ENCODE measurements around the gene DMAC1.
A peak's percentile ranks its signal among the peaks of the same experiment; 100 is the strongest.

The DMAC1 gene, protein sequence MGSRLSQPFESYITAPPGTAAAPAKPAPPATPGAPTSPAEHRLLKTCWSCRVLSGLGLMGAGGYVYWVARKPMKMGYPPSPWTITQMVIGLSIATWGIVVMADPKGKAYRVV

DNA sequence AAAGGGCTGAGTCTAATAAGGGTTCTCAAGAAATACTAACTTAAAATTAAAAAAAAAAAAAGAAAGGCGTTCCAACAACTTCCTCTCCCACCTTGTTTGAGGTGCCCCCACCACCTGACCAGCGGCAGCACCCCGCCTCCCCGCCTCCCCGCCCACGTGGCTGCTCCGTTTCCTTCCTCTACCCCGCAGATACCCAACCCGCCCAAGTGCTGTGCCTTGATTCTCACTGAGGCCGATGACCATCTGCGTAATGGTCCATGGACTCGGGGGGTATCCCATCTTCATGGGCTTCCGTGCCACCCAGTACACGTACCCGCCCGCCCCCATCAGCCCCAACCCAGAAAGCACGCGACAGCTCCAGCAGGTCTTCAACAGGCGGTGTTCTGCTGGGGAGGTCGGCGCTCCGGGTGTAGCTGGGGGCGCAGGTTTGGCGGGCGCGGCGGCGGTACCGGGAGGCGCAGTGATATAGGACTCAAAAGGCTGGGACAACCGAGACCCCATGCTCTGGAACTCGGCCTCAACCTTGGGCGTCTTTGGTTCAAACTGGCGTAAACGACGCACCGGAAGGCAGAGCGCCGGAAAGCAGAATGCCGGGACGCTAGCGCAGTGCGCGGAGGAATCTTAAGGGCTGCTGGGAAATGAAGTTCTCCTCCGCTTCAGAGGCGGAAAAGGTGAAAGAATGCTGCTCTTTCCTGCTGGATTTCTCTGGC lies at the start of gene DMAC1:
DMAC1 (minus strand) TSS at position 545 of the 710 bp plus-strand sequence; CDS start at position 501, 44 bp downstream.
- peak; percentile 86 for DNase-seq

DNA sequence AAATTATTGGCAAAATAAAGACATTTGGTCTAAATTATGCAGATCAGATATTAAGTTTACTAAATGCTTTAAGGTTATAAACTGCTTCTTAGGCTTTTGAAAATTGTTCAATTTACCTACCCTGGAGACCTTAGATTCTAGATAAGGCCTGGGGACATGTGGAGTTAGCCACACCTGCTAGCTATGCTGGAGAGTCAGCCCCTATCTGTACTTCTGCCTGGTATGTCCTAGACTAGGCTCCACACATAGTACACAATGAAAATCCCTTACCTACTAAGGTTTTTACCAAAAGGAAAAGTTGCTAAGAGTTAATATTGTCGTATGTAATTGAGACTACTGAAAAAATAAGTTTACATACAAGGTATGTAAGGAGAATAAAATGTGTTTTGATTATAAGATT lies 49.8 kb upstream of the DMAC1 start:
- no peak for DNase-seq

DNA sequence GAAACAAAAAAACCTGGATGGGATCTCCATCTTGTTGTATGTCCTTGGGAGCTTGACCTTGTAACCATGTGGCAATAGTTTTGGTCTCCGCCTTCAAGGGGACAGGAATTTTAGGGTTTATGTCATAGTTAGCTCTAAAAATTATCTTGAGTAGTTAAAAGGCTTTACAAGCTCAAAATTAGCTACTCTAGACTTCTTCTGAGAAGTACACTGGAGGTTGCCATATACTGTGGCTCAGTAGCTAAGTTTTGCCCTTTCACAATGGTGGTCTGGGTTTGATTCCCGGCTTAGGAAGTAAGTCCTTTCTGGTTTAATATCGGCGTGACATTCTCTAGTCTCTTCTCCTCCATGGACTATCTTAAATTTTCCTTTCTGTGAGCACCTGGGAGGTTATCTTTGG lies 48.9 kb upstream of the DMAC1 start:
- DNase-seq = no peak

DNA sequence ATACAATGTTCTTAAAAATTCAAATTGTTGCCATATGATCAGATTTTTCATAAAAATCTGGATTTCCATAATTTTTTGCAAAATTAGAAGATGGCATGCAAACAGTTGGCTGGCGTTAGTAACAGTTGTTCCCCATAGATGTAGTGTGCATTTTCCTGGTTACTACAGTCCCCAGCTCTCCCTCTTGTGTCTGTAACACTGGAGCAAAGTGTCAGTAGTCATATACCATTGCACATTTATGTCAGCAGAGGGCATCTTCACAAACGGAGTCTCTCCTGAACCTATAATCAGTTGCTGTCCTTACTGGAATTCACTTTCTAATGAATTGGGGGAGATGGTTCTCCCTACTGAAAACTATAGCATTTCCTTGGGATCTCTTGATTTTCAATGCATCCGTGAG lies 44.7 kb upstream of the DMAC1 start:
- DNase-seq = peak; percentile 27

DNA sequence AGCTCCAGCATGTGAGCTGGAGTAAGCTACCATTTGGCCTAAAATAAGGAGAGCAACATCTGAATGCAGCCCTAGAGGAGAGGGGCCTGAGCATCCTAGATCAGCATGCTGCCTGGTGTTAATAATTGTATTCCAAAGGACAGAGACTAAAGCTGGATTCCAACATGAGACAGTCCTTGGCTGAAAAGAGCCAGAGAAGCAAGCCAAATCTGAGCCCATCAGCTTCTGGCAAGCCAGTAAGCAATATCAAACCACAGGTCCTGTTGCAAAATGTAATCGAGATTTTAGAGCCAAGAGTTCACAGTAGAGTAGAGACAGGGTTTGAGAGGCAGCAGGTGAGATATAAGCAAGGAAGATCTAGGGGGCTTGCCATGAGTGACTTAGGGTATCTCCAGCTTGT lies 42.3 kb upstream of the DMAC1 start:
- DNase-seq = no peak

DNA sequence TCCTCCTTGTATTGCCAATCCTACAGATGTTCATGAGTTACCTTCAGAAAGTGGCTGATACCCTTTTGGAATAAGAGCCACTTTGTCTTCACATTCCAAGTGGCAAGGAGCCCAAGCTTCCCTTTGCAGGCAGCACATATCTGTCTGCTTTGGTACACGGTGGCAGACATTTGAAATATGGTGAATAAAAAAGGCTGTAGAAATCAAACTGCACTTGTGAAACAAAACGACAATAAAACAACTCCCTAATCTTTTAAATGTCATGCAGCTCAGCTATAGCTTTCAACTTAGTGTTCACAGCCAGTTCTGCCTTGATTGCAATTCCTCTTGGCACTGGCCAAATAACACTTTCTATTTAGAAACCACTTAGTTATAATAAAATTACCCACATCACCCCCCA lies 35.0 kb upstream of the DMAC1 start:
- DNase-seq = no peak

DNA sequence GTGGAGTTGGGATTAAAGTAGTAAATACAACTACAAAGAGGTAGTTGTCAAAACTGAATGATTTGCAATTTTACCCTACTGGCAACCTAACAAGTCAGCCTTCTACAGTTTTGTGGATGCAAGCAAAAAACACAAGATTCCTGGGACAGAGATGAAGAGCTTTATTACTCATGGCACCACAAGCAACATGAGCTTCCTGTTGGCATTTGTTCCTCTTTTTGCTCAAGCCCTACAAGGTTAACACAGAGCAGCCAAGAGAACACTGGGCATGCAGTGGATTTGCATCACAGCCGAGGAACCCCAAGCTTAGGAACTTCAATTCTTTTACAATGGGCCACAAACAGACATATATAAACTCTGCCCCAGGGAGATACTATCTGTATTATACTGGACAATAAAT lies 28.8 kb upstream of the DMAC1 start:
- DNase-seq = no peak

DNA sequence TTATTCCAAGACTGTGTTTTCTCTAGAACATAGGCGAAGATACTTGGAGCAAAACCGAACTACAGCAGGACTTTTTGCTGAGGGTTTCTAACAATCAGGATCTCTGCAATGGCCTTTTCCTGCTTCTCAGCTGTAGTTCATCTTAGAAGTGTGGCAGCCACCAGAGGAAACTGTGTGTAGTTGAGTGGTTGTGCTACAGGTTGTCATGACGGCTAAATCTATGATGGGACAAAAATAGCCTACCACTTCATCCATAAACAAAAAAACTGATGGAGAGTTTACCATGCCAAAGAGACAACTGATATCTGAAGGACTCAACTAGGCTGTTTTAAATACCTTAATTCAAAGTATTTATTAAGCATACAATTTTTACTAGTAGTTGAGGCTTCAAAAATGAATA lies 28.2 kb upstream of the DMAC1 start:
- no peak for DNase-seq

DNA sequence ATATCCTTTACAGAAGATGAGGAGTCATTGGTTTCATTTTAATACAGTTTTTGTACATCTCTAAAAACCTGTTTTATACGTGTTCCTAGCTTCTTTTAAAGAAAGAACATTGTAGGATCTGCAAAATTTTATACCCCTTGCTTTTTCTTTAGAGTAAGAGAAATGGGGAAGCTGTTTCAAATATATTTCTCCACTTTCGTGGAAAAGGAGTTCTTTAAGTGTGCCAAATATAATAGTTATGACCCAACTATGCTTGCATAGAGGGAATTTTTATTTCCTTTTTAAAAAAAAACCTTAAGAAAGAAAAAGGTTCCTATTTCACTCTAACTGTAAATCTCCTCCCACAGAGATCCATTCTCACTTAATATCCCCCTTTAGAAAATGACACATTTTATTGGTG lies 27.5 kb upstream of the DMAC1 start:
- DNase-seq = no peak

DNA sequence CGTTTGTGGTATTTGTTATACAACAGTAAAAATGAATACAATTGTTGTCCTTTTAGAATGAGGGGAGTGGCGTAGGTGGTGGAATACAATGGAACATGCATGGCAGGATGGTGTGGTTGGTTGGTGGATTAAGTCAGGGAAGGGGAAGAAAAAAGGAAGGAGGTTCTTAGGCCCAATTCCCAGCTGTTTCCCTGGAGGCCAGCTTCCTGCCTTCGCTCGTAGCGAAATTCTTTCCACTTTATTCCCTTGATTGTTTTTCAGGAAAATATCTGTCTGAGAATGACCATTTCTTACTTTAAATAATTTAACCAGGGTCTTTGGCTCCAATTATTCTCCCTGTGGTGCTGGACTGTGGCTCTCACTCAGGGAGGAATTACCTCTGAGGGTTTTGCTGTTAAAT lies 24.1 kb upstream of the DMAC1 start:
- DNase-seq = no peak

DNA sequence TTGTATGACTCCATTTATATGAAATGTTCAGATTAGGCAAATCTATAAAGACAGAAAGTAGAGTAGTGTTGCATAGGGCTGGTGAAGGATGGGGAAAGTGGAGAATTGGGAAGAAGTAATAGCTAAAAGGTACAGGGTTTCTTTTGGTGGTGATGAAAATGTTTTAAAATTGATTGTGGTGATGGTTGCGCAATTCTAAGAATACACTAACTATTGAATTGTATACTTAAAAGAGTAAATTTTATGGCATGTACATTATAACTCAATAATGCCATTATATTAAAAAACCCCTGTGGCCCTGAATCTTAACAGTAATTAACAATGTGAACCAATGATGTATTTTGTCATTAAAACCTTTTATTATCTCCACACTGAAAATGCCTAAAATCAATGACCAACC lies 20.4 kb upstream of the DMAC1 start:
- DNase-seq = no peak

DNA sequence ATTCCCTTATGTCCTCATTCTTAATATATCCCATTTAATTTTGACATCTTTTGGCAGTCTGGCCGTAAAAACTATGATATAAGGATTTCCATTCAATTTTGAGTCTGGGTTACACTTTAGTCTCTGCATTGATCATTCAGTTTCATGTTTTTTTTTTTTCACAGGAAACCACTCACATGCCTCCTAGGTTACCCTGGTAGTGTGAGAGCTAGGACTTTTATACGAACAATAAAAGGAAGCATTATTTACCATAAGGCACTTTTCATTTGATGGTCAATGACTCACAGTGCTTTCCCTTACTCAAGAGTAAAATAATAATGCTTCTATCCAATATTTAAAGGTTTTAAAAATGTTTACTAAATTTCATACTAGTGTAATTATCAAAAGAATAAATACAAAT lies 16.4 kb upstream of the DMAC1 start:
- DNase-seq = no peak

DNA sequence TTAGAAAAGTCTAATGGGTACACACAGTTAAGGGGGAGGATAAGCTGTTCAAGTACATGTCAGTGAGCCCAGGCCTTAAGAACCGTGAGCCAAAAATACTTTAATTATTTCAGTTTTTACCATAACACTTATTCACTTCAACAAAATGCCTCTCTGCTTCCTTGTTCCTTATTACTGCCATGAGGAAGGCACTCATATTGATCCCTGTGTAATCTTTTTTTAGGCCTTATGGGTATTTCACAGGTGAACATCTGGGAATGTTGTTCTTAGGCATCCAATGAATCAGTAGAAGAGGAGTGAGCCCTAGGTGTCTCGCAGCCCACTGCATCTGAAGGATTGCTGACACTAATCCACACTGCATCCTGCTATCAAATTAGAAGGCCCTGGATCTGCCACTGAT lies 13.5 kb upstream of the DMAC1 start:
- DNase-seq = no peak

DNA sequence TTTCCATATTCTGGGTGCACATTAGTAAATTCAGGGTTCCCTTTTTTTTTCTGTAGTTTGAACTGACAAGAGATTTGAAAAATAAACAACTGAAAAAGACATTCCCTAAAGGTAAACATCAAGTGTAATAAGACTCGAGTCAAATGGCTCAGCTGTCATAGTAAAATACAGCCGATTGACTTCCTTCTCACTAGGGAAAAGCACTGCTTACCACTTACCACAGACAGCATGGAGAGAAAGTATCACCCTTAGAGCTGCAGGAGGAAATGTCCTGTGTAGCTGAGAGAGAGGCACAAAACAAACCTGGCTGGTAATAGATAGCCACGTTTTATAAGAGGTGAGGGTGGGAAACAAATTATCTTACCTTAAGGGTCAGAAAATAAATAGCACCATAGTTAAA lies 12.1 kb upstream of the DMAC1 start:
- no peak for DNase-seq

DNA sequence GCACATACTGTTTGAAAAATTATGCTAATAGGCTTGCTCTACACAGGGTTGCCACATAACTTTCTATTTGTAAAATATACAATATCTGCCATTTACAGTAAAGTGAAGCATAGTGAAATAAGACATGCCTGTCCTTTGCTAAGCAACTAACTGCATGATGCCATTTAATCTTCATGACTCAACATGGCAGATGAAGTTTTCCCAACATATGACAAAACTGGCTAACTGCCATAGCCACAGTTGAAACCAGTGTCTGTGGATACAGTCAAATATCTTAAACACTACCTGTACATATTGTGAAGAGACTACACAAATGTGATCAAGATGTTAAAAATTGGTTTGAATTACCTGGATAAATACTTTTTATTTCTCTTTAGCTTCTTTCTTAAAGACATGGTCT lies 3.1 kb upstream of the DMAC1 start:
- DNase-seq = no peak

DNA sequence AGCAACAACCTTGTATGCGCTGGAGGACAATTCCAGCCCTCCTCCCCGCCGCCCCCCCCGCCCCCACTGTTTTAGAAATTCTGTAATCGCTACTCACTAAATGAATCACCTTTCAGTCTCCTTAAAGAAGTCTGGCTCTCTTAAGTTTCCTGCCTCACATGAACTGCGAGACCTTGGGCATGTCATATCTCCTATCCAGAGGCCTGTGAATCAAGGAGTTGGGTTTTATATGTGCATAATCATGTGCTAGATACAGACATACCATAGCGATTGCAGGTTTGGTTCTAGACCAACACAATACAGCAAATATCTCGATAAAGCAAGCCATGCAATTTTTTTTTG lies 337 bp upstream of the DMAC1 start:
- DNase-seq = no peak

DNA sequence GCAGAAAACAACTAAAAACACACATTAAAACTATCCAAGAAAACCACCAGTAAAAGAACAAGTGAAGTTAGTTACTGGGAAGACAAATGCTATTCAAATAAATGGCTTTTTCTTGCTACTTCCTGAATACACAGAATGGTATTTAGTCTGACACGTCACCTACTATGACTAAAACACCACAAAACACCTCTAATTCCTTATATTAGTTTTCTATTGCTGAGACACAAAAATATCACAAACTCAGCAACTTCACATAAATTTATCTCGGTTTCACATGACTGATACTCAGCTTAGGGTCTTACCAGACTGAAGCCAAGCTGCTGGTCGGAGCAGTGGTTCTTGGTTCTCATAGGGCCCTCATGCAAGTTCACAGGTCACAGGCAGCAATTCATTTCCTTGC lies 5.4 kb downstream of the DMAC1 start:
- no peak for DNase-seq

DNA sequence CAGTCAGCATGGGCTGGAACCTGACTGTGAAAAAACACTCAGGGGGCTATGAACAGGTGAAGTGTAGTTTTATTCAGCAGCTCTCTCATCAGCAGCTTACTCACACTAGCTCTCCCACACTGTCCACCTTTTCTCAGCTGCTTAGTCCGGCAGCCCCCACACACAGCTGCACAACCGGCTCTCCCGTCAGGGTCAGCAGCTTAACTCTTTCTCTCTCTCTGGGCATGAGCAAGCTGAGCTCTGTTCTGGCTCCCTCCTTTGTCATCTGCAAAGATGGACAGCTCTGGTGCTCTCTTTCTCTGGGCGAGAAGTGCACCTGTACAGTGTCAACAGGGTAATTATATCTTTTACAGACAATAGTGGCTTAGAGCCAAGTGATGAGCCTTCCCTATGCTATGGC lies 8.2 kb downstream of the DMAC1 start:
- DNase-seq = no peak

DNA sequence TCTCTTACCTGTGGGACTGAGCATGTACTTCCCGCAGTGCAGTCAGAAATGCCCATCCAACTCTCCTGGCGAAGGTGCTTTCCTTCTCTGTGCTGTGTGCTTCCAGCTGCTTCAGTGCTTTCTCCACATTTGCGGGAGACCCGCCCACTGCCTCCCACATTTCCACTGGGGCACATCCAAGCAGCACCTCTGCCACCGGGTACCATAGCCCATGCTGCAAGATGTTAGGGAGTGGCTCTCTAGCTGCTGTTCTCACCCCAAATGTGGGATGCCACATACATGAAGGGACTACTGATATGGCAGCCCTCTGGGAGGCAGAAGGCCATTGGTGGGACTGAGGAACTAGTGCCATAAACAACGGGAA lies 8.8 kb downstream of the DMAC1 start:
- DNase-seq = no peak

DNA sequence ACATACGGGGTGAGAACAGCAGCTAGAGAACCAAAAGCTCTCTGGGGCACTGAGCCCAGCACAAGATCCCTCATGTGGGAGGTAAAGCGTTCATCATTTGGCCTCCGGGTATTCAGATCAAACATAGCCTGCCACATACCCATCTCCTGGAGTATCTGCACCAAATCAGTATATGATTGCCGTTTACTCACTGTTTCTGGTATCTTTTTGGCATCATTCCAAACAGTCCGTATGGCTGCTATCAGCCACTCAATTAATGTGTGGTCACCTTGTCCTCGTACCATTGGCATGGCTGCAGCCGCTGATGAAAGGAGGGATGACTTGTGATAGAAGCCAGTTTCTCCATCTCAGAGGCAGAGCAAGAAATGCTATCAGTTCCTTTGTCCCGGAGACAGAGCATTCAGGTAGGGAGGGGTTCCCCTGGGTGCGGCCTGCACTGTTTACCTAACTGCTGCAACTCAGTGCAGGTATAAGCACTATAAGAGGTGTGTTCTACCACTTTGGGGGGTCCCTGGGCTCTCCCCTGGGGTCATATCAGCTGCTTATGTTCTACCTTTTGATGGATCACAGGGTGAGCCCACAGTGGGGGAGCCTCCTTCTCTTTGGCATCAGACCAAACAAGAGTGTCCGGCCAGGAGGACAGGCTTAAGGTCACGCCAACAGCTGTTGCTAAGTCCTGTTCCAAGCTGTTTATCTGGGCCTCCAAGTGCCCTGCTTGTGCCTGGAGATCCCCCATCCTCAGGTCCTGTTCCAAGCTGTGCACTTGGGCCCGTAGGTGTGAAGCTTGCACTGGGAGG lies 9.4 kb downstream of the DMAC1 start:
- no peak for DNase-seq

DNA sequence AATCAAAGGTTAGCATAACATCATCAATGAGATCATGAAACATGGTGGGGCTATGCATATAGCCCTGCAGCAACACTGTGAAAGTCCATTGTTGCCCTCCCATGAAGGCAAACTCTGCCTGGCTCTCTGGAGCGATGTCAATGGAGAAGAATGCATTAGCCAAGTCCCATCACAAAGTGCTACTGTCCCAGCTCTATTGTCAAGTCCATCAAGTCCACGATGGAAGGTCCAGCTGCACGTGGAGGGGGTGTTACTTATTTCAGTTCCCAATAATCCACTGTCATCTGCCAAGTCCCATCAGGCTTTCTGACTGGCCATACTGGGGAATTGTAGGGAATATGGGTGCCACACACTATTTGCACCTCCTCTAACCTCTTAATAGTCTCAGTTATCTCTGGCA lies 10.8 kb downstream of the DMAC1 start:
- DNase-seq = no peak

DNA sequence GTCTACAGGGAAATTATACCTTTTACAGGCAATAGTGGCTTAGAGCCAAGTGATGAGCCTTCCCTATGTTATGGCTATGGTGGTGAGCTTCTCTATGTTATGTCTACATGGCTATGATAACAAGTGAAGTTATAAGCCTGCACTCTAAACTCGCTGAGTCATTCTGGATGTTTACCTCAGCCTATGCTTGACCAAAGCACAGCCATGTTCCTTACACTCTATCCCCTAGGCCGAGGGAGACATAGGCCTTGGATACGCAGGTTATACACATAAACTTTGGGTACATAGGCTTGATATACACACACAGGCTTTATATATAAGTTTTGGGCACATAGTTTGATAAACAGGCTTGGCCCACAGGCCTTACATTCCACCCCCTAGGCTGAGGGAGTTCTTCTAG lies 13.8 kb downstream of the DMAC1 start:
- no peak for DNase-seq

DNA sequence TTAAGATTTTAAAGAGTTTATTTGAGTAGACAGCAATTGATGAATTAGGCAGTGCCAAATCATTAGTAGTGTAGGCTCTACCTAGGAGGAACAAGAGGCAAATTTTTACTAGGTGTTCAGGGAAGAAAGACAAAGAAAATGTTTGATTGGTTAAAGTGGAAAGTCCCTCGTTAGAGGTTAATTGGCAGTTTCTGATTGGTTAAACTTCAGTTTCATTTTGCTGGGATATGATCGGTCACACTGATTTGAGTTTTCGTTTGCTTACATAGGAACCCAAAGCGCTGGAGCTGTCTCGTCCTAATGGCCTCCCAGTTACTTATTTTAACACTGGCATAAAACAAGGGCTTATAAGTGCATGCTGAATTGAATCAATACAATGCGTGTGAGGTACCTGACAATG lies 15.1 kb downstream of the DMAC1 start:
- DNase-seq = no peak

DNA sequence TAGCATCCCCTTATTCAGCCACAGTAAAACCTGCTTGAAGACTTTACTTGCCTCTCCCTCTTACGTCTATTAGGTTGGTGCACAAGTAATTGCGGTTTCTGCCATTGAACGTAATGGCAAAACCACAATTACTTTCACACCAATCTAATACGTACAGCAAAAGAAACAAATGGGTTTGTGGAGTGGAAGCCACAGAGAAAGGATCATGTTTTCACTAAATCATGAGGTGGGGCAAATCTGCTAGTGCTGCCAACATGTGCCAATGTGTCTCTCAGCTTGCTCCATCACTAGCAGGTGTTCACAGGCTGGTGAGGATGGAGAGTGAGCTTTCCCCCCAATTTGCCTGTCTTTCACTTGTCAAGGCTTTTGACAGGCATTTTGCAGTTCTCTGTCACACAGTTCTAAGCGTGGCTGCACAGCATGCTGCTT lies 15.9 kb downstream of the DMAC1 start:
- no peak for DNase-seq

All from kidney glomerular epithelial cell (primary cell).